ENCODE data around the gene SLC1A2.
"Not testable (repeated sequence)": the region's sequence is repeated elsewhere in the genome, so short reads cannot be mapped to it uniquely, and the experiment has no call there.

Gene SLC1A2

DNA sequence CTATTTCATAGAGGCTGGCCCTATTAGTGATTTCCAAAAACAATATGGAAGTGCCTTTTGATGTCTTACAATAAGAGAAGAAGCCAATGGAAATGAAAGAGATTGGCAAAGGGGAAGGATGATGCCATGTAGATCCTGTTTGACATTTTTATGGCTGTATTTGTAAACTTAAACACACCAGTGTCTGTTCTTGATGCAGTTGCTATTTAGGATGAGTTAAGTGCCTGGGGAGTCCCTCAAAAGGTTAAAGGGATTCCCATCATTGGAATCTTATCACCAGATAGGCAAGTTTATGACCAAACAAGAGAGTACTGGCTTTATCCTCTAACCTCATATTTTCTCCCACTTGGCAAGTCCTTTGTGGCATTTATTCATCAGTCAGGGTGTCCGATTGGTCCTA, 189.0 kb downstream of the SLC1A2 start:
- no peaks in the 10 kb centered on the region for H3K27me3 ChIP-seq
- H3K9me3 ChIP-seq, result no peaks in the 10 kb centered on the region
- H3K27ac ChIP-seq, result peak overlapping the region; percentile 24
- H3K4me3 ChIP-seq (ENCODE audit: low read depth in 1 of 2, low read length in 1 of 2), result no peak overlapping the region
- TF ChIP-seq, protein P1, sequence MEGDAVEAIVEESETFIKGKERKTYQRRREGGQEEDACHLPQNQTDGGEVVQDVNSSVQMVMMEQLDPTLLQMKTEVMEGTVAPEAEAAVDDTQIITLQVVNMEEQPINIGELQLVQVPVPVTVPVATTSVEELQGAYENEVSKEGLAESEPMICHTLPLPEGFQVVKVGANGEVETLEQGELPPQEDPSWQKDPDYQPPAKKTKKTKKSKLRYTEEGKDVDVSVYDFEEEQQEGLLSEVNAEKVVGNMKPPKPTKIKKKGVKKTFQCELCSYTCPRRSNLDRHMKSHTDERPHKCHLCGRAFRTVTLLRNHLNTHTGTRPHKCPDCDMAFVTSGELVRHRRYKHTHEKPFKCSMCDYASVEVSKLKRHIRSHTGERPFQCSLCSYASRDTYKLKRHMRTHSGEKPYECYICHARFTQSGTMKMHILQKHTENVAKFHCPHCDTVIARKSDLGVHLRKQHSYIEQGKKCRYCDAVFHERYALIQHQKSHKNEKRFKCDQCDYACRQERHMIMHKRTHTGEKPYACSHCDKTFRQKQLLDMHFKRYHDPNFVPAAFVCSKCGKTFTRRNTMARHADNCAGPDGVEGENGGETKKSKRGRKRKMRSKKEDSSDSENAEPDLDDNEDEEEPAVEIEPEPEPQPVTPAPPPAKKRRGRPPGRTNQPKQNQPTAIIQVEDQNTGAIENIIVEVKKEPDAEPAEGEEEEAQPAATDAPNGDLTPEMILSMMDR (IDR thresholded peaks at IDR 0.05), result no peak
- H3K36me3 ChIP-seq, result peaks cover 42% of the 10 kb centered on the region
- peaks cover 40 to 51% of the 10 kb centered on the region in 2 experiments for H3K4me1 ChIP-seq (ENCODE audit: control insufficient read depth in 1 of 2, insufficient read depth in 1 of 2, low read depth in 1 of 2, low read length in 1 of 2)

DNA sequence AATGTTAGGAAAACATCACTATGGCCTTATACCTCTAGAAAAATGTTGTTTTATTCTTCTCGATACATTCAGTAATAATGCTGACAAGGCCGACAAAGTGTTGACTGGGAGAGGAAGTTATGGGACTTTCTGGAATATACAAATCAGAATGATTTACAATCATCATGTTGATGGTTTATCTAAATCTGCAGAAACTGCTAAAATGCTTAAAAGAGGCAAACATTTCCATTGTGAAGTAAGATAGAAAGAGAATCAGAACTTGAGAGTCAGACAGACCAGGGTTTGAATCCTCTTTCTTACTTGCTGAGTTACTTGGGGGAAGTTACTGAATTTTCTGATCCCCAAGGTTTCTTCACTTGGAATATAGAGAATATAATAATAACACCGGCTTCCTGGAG, 191.0 kb downstream of the SLC1A2 start:
- Histone ChIP-seq H3K27ac (peak overlapping the region; percentile 84), H3K4me1 (ENCODE audit: control insufficient read depth in 1 of 2, insufficient read depth in 1 of 2, low read depth in 1 of 2, low read length in 1 of 2) (peaks cover 41 to 51% of the 10 kb centered on the region in 2 experiments), H3K4me3 (ENCODE audit: low read depth in 1 of 2, low read length in 1 of 2) (peak overlapping the region; percentile 20 to 26), H3K9me3 (no peaks in the 10 kb centered on the region), H3K36me3 (peaks cover 62% of the 10 kb centered on the region), H3K27me3 (no peaks in the 10 kb centered on the region)
- TF ChIP-seq, protein P1 (IDR thresholded peaks at IDR 0.05), result no peak

DNA sequence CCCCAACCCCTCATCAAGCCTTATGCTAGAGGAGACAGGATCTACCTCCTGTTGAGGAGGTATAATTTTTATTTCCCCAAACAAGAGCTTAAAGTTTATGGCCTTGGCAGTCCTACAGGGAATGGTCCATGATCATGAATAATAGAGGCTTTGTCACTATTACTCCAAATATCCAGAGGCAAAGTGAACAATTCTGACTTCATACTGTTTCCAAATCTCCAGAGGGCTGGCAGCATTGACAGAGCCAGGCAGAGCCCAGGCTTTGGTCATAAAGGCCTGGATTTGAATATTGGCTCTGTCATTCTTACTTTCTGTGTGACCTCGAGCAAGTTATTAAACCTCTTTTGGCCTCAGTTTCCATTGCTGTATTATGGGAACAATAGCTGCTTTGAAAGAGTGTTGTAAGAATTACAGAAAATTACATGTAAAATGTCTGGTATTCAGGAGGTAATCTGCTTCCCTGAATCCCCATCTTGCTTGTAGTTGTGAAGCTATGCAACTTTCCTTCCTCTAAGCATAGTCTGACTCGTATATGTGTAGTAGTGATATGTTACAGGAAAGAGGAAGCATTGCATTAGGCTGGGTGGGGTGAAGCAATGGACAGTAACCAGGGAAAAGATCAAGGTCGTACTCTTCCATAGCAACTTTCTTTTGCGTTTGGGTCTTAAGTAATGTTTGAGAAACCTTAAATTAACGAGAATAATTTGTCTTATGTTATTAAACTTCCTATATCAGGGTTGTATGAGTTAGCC, 191.6 kb downstream of the SLC1A2 start:
- Histone ChIP-seq H3K36me3 (peaks cover 68% of the 10 kb centered on the region), H3K27ac (peak overlapping the region; percentile 84), H3K27me3 (no peaks in the 10 kb centered on the region), H3K4me3 (ENCODE audit: low read depth in 1 of 2, low read length in 1 of 2) (peak overlapping the region; percentile 20 to 26), H3K9me3 (no peaks in the 10 kb centered on the region), H3K4me1 (ENCODE audit: control insufficient read depth in 1 of 2, insufficient read depth in 1 of 2, low read depth in 1 of 2, low read length in 1 of 2) (peaks cover 47 to 51% of the 10 kb centered on the region in 2 experiments)
- TF ChIP-seq, protein P1 (IDR thresholded peaks at IDR 0.05), result no peak

DNA sequence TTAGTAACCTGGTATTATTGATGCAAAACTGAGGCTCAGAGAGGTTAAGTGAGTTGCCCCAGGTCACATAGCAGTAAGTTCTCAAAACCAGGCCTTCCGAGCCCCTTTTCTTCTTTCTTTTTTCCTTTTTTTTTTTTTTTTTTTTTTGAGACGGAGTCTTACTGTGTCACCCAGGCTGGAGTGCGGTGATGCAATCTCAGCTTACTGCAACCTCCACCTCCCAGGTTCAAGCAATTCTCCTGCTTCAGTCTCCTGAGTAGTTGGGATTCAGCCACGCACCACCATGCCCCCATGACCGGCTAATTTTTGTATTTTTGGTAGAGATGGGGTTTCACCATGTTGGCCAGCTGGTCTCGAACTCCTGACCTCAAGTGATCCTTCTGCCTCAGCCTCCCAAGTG, 192.6 kb downstream of the SLC1A2 start:
- H3K36me3 ChIP-seq, result peaks cover 75% of the 10 kb centered on the region
- not testable (repeated sequence) for H3K27me3 ChIP-seq; H3K9me3 ChIP-seq; H3K4me3 ChIP-seq (ENCODE audit: low read depth in 1 of 2, low read length in 1 of 2)
- peak overlapping the region; percentile 84 for H3K27ac ChIP-seq
- peaks cover 49 to 51% of the 10 kb centered on the region in 2 experiments for H3K4me1 ChIP-seq (ENCODE audit: control insufficient read depth in 1 of 2, insufficient read depth in 1 of 2, low read depth in 1 of 2, low read length in 1 of 2)

DNA sequence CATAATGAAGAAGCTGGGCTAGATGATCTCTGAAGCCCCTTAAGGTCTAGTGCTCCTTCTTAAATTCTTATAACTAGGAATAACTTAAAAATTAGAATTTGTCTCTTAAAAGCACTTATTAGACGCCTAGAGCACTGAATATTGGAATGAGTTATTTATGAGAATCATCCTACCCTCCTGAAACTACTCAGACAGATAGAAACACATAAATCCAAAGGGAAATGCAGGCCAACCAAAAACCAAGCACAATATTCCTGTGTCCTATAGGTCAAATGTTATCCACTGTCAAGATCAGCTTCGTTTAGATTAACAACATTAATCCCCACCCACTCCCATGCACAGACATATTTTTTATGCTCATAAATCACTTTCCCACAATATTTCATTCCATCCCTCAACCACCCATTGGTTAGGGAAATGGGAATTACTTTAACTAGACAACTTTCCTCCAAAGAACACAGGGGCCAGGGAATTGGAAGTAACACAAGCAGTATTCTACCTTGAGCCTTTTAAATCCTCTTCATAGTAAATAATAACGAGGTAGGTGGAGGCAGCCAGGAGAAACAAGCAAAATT, 193.3 kb downstream of the SLC1A2 start:
- TF ChIP-seq, protein P1 (IDR thresholded peaks at IDR 0.05), result no peak
- Histone ChIP-seq H3K27ac (peak overlapping the region; percentile 84), H3K9me3 (no peaks in the 10 kb centered on the region), H3K27me3 (no peaks in the 10 kb centered on the region), H3K4me1 (ENCODE audit: control insufficient read depth in 1 of 2, insufficient read depth in 1 of 2, low read depth in 1 of 2, low read length in 1 of 2) (peaks cover 49 to 51% of the 10 kb centered on the region in 2 experiments), H3K36me3 (peaks cover 77% of the 10 kb centered on the region), H3K4me3 (ENCODE audit: low read depth in 1 of 2, low read length in 1 of 2) (no peak overlapping the region)

DNA sequence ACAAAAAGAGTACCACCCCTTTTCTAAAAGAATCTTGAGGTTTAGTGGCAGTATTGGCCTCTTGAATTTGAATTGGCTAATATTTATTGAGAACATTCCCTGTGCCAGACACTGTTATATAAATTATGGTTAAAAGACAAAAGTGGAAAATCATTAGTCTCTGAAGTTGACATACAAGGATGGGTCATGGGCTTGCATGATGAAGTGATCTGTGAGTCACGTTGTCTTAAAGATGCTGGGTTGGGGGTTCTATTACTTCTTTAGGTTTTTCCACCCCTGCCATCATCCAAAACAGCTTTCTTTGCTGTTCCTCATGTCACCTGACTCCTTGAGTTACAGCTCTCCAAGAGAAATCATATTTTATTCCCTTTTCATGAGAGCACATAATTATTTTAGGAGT, 195.4 kb downstream of the SLC1A2 start:
- H3K9me3 ChIP-seq, result no peaks in the 10 kb centered on the region
- no peak overlapping the region for H3K27ac ChIP-seq
- H3K36me3 ChIP-seq, result peaks cover 77% of the 10 kb centered on the region
- H3K4me3 ChIP-seq (ENCODE audit: low read depth in 1 of 2, low read length in 1 of 2), result no peak overlapping the region
- TF ChIP-seq, protein P1 (IDR thresholded peaks at IDR 0.05), result no peak
- H3K4me1 ChIP-seq (ENCODE audit: control insufficient read depth in 1 of 2, insufficient read depth in 1 of 2, low read depth in 1 of 2, low read length in 1 of 2), result peaks cover 33 to 41% of the 10 kb centered on the region in 2 experiments
- H3K27me3 ChIP-seq, result no peaks in the 10 kb centered on the region
